ENCODE results near the gene GPC6. TPM values are rescaled to one million over a fixed set of nuclear protein-coding genes. Genes with fewer than 3 reads are reported as not detected.

GPC6 gene
- total RNA-seq, 4 donors from 2014 or later: 6.7 to 67.2 (median 11.1) TPM

GRCh38 chr13:93412676-93413075 lies 186.1 kb downstream of the GPC6 start:
- Histone ChIP-seq H3K27ac (no peak overlapping the region), H3K27me3 (no peaks in the 10 kb centered on the region), H3K36me3 (no peaks in the 10 kb centered on the region), H3K4me3 (no peak overlapping the region), H3K4me1 (no peaks in the 10 kb centered on the region), H3K9me3 (no peaks in the 10 kb centered on the region)
- TF ChIP-seq CTCF (IDR thresholded peaks at IDR 0.05) (no peak), POLR2A (IDR thresholded peaks at IDR 0.05) (no peak)
- intact Hi-C loops (cut with DNase I; ENCODE audit: low total_unique reads): no loop called here
- no peak for DNase-seq

DNA sequence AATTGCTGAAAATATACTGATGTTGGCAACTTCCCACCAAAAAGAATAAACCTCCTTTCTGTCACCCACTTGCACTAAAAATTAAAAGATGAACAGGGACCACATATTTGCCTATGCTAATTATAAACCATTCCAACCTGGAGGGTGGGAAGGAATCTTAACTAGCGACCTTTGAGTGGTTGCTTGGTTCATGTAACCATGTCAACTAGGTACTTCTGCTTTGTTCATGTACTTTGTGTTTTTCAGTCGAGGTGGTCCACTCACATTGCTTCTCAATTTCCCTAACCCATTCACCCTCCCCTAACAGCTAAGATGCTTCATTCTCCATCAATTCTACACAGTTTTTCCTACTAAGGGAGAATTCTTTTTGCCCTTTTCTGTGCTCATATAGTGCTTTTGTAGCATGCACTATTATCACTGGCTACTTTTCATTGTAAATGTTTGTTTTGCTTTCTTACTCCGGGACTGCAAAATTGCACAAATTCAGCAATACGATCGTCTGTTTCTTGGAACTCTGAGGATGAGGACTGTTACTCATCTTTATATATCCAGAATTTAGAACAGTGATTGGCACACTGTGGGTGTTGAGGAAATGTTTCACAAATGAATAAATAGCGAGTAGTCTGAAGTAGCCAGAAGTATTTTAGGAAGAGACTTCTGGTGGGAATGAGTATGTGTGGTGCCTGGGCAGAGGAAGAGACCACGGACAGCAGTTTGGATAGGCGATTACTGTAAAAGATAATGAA lies 187.5 kb downstream of the GPC6 start:
- H3K9me3 ChIP-seq: no peaks in the 10 kb centered on the region
- no peak for TF ChIP-seq POLR2A (IDR thresholded peaks at IDR 0.05)
- no peak for TF ChIP-seq CTCF (IDR thresholded peaks at IDR 0.05)
- H3K27ac ChIP-seq: no peak overlapping the region
- no peaks in the 10 kb centered on the region for H3K36me3 ChIP-seq
- no peaks in the 10 kb centered on the region for H3K27me3 ChIP-seq
- H3K4me3 ChIP-seq: no peak overlapping the region
- intact Hi-C loops (cut with DNase I; ENCODE audit: low total_unique reads): no loop called here
- DNase-seq: no peak
- no peaks in the 10 kb centered on the region for H3K4me1 ChIP-seq

GRCh38 chr13:93416736-93417355 lies 190.2 kb downstream of the GPC6 start:
- Histone ChIP-seq H3K4me1 (no peaks in the 10 kb centered on the region), H3K9me3 (no peaks in the 10 kb centered on the region), H3K27ac (no peak overlapping the region), H3K4me3 (no peak overlapping the region), H3K36me3 (no peaks in the 10 kb centered on the region), H3K27me3 (no peaks in the 10 kb centered on the region)
- no peak for TF ChIP-seq POLR2A (IDR thresholded peaks at IDR 0.05)
- TF ChIP-seq CTCF (IDR thresholded peaks at IDR 0.05): no peak
- no peak for DNase-seq
- intact Hi-C loops (cut with DNase I; ENCODE audit: low total_unique reads): no loop called here

DNA sequence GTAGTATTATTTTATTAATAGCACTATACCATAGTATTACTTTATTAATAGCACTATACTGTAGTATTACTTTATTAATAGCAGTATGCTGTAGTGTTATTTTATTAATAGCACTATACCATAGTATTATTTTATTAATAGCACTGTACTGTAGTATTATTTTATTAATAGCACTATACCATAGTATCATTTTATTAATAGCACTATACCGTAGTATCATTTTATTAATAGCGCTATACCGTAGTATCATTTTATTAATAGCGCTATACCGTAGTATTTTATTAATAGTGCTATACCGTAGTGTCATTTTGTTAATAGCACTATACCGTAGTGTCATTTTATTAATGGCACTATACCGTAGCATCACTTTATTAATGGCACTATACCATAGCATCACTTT lies 191.8 kb downstream of the GPC6 start:
- TF ChIP-seq POLR2A (IDR thresholded peaks at IDR 0.05) (no peak), CTCF (IDR thresholded peaks at IDR 0.05) (no peak)
- no peaks in the 10 kb centered on the region for H3K36me3 ChIP-seq
- no peaks in the 10 kb centered on the region for H3K4me1 ChIP-seq
- no peak overlapping the region for H3K27ac ChIP-seq
- no peaks in the 10 kb centered on the region for H3K27me3 ChIP-seq
- H3K9me3 ChIP-seq: no peaks in the 10 kb centered on the region
- DNase-seq: no peak
- intact Hi-C loops (cut with DNase I; ENCODE audit: low total_unique reads): no loop called here
- H3K4me3 ChIP-seq: no peak overlapping the region

- no peaks in the 10 kb centered on the region for H3K36me3 ChIP-seq
- no peaks in the 10 kb centered on the region for H3K27me3 ChIP-seq
- H3K4me1 ChIP-seq: no peaks in the 10 kb centered on the region
- H3K9me3 ChIP-seq: no peaks in the 10 kb centered on the region
- H3K4me3 ChIP-seq: no peak overlapping the region
- no peak for TF ChIP-seq POLR2A (IDR thresholded peaks at IDR 0.05)
- TF ChIP-seq CTCF (IDR thresholded peaks at IDR 0.05): no peak
- intact Hi-C loops (cut with DNase I; ENCODE audit: low total_unique reads): no loop called here
- no peak overlapping the region for H3K27ac ChIP-seq
- DNase-seq: no peak
Measured at GRCh38 chr13:93420206-93420605, 193.6 kb downstream of the GPC6 start.

Measured in uterus (tissue), 4 donors.